Measurements from ENCODE around the gene CHRD. TPM values are rescaled to one million over a fixed set of nuclear protein-coding genes. Genes with fewer than 3 reads are reported as not detected.
"Not testable (repeated sequence)": the region's sequence is repeated elsewhere in the genome, so short reads cannot be mapped to it uniquely, and the experiment has no call there.

CHRD gene
- total and polyA plus RNA-seq, 7 experiments from 2014 or later, result not detected

GRCh38 chr3:184423561-184423960 is 43.7 kb downstream of the CHRD start:
- peaks cover 5 to 24% (median 13%) of the 10 kb centered on the region in 5 donors for H3K27me3 Mint-ChIP-seq
- Histone ChIP-seq H3K27ac (ENCODE audit: low read depth, low read length) (no peak overlapping the region), H3K27me3 (ENCODE audit: control insufficient read depth in 2 of 2, insufficient read depth in 2 of 2, low read length in 2 of 2) (no peaks in the 10 kb centered on the region), H3K9me3 (ENCODE audit: control insufficient read depth in 2 of 3, low read length in 3 of 3) (no peaks in the 10 kb centered on the region), H3K36me3 (ENCODE audit: control insufficient read depth in 2 of 3, insufficient read depth in 3 of 3, low read length in 3 of 3) (no peaks in the 10 kb centered on the region), H3K4me3 (ENCODE audit: low read length) (no peak overlapping the region), H3K4me1 (ENCODE audit: control insufficient read depth in 2 of 2, insufficient read depth in 2 of 2, low read length in 2 of 2) (no peaks in the 10 kb centered on the region)
- POLR2A ChIA-PET, result no interaction called here
- H3K4me1 Mint-ChIP-seq, result no peaks in the 10 kb centered on the region
- intact Hi-C loops (cut with micrococcal nuclease), result no loop called here
- DNase-seq (no peak), ATAC-seq (peak; percentile 29)
- peak overlapping the region in 1 of 9 donors; percentile 16 for H3K27ac Mint-ChIP-seq
- peaks cover 0 to 5% (median 0%) of the 10 kb centered on the region in 5 donors for H3K36me3 Mint-ChIP-seq
- H3K9me3 Mint-ChIP-seq, result peaks cover 0 to 2% (median 0%) of the 10 kb centered on the region in 11 donors
- no peak overlapping the region for H3K4me3 Mint-ChIP-seq
- CTCF ChIA-PET, result interaction anchor here (0.6 to 0.9 kb wide), 3 partner anchors 28 to 120 kb away, joined by 3 to 4 read pairs (median 3); no protein-coding TSS in a partner anchor

- POLR2A ChIA-PET, result no interaction called here
- CTCF ChIA-PET, result interaction anchor here (1.1 to 1.5 kb wide), 2 partner anchors 14 to 87 kb away, joined by 3 to 4 read pairs; no protein-coding TSS in a partner anchor
- Histone ChIP-seq H3K36me3 (ENCODE audit: control insufficient read depth in 2 of 3, insufficient read depth in 3 of 3, low read length in 3 of 3) (no peaks in the 10 kb centered on the region), H3K27ac (ENCODE audit: low read depth, low read length) (no peak overlapping the region), H3K27me3 (ENCODE audit: control insufficient read depth in 2 of 2, insufficient read depth in 2 of 2, low read length in 2 of 2) (no peaks in the 10 kb centered on the region), H3K9me3 (ENCODE audit: control insufficient read depth in 2 of 3, low read length in 3 of 3) (no peaks in the 10 kb centered on the region), H3K4me1 (ENCODE audit: control insufficient read depth in 2 of 2, insufficient read depth in 2 of 2, low read length in 2 of 2) (no peaks in the 10 kb centered on the region), H3K4me3 (ENCODE audit: low read length) (no peak overlapping the region)
- H3K27ac Mint-ChIP-seq, result no peak overlapping the region
- H3K27me3 Mint-ChIP-seq, result peaks cover 5 to 25% (median 10%) of the 10 kb centered on the region in 5 donors
- no peaks in the 10 kb centered on the region for H3K4me1 Mint-ChIP-seq
- ATAC-seq (no peak), DNase-seq (no peak)
- H3K36me3 Mint-ChIP-seq, result peaks cover 0 to 5% (median 0%) of the 10 kb centered on the region in 5 donors
- H3K4me3 Mint-ChIP-seq, result no peak overlapping the region
- intact Hi-C loops (cut with micrococcal nuclease), result no loop called here
- peaks cover 0 to 2% (median 0%) of the 10 kb centered on the region in 11 donors for H3K9me3 Mint-ChIP-seq
Measured at GRCh38 chr3:184426691-184427141, 46.9 kb downstream of the CHRD start.

GRCh38 chr3:184428561-184429175 is 48.8 kb downstream of the CHRD start:
- no peaks in the 10 kb centered on the region for H3K9me3 ChIP-seq (ENCODE audit: control insufficient read depth in 2 of 3, low read length in 3 of 3)
- Mint-ChIP-seq H3K36me3 (no peaks in the 10 kb centered on the region), H3K9me3 (peaks cover 0 to 2% (median 0%) of the 10 kb centered on the region in 11 donors), H3K4me1 (no peaks in the 10 kb centered on the region), H3K27ac (no peak overlapping the region), H3K4me3 (no peak overlapping the region), H3K27me3 (peaks cover 0 to 15% (median 5%) of the 10 kb centered on the region in 5 donors)
- no peaks in the 10 kb centered on the region for H3K36me3 ChIP-seq (ENCODE audit: control insufficient read depth in 2 of 3, insufficient read depth in 3 of 3, low read length in 3 of 3)
- no peak for ATAC-seq
- intact Hi-C loops (cut with micrococcal nuclease), result no loop called here
- CTCF ChIA-PET, result no interaction called here
- no peak for DNase-seq
- POLR2A ChIA-PET, result no interaction called here
- H3K4me1 ChIP-seq (ENCODE audit: control insufficient read depth in 2 of 2, insufficient read depth in 2 of 2, low read length in 2 of 2), result no peaks in the 10 kb centered on the region
- no peak overlapping the region for H3K4me3 ChIP-seq (ENCODE audit: low read length)
- no peak overlapping the region for H3K27ac ChIP-seq (ENCODE audit: low read depth, low read length)
- H3K27me3 ChIP-seq (ENCODE audit: control insufficient read depth in 2 of 2, insufficient read depth in 2 of 2, low read length in 2 of 2), result no peaks in the 10 kb centered on the region

- ChIA-PET CTCF (no interaction called here), POLR2A (interaction anchor here (0.7 kb wide), 1 partner anchor 210 kb away, joined by 6 read pairs; no protein-coding TSS in a partner anchor)
- Histone ChIP-seq H3K36me3 (ENCODE audit: control insufficient read depth in 2 of 3, insufficient read depth in 3 of 3, low read length in 3 of 3) (no peaks in the 10 kb centered on the region), H3K27ac (ENCODE audit: low read depth, low read length) (no peak overlapping the region), H3K27me3 (ENCODE audit: control insufficient read depth in 2 of 2, insufficient read depth in 2 of 2, low read length in 2 of 2) (no peaks in the 10 kb centered on the region), H3K4me1 (ENCODE audit: control insufficient read depth in 2 of 2, insufficient read depth in 2 of 2, low read length in 2 of 2) (no peaks in the 10 kb centered on the region), H3K9me3 (ENCODE audit: control insufficient read depth in 2 of 3, low read length in 3 of 3) (no peaks in the 10 kb centered on the region), H3K4me3 (ENCODE audit: low read length) (no peak overlapping the region)
- no peak for DNase-seq
- Mint-ChIP-seq H3K9me3 (peaks cover 0 to 2% (median 0%) of the 10 kb centered on the region in 11 donors), H3K27ac (no peak overlapping the region), H3K4me1 (no peaks in the 10 kb centered on the region), H3K4me3 (no peak overlapping the region), H3K27me3 (peaks cover 0 to 14% (median 8%) of the 10 kb centered on the region in 5 donors), H3K36me3 (no peaks in the 10 kb centered on the region)
- ATAC-seq, result no peak
- intact Hi-C loops (cut with micrococcal nuclease), result no loop called here
Measured at GRCh38 chr3:184429786-184430185, 49.9 kb downstream of the CHRD start.

- Mint-ChIP-seq H3K9me3 (peaks cover 0 to 2% (median 0%) of the 10 kb centered on the region in 11 donors), H3K27me3 (peaks cover 0 to 10% (median 7%) of the 10 kb centered on the region in 5 donors), H3K4me3 (no peak overlapping the region), H3K4me1 (no peaks in the 10 kb centered on the region), H3K27ac (no peak overlapping the region), H3K36me3 (no peaks in the 10 kb centered on the region)
- no peak for ATAC-seq
- no peak for DNase-seq
- Histone ChIP-seq H3K4me3 (ENCODE audit: low read length) (no peak overlapping the region), H3K4me1 (ENCODE audit: control insufficient read depth in 2 of 2, insufficient read depth in 2 of 2, low read length in 2 of 2) (no peaks in the 10 kb centered on the region), H3K27ac (ENCODE audit: low read depth, low read length) (no peak overlapping the region), H3K36me3 (ENCODE audit: control insufficient read depth in 2 of 3, insufficient read depth in 3 of 3, low read length in 3 of 3) (no peaks in the 10 kb centered on the region), H3K9me3 (ENCODE audit: control insufficient read depth in 2 of 3, low read length in 3 of 3) (no peaks in the 10 kb centered on the region), H3K27me3 (ENCODE audit: control insufficient read depth in 2 of 2, insufficient read depth in 2 of 2, low read length in 2 of 2) (no peaks in the 10 kb centered on the region)
- POLR2A ChIA-PET, result no interaction called here
- CTCF ChIA-PET, result interaction anchor here (0.7 kb wide), 1 partner anchor 135 kb away, joined by 5 read pairs; no protein-coding TSS in a partner anchor
- intact Hi-C loops (cut with micrococcal nuclease), result no loop called here
Measured at GRCh38 chr3:184430940-184431339, 51.1 kb downstream of the CHRD start.

DNA sequence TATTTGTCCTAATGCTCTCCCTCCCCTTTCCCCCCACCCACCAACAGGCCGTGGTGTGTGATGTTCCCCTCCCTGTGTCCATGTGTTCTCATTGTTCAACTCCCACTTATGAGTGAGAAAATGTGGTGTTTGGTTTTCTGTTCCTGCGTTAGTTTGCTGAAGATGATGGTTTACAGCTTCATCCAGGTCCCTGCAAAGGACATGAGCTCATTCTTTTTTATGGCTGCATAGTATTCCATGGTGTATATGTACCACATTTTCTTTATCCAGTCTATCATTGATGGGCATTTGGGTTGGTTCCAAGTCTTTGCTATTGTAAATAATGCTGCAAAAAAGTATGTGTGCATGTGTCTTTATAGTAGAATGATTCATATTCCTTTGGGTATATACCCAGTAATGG is 53.3 kb downstream of the CHRD start:
- POLR2A ChIA-PET; intact Hi-C loops (cut with micrococcal nuclease); H3K36me3 Mint-ChIP-seq; H3K4me1 Mint-ChIP-seq; H3K4me3 Mint-ChIP-seq; H3K9me3 ChIP-seq (ENCODE audit: control insufficient read depth in 2 of 3, low read length in 3 of 3); CTCF ChIA-PET; H3K4me1 ChIP-seq (ENCODE audit: control insufficient read depth in 2 of 2, insufficient read depth in 2 of 2, low read length in 2 of 2); H3K36me3 ChIP-seq (ENCODE audit: control insufficient read depth in 2 of 3, insufficient read depth in 3 of 3, low read length in 3 of 3); H3K27ac Mint-ChIP-seq; ATAC-seq; H3K27me3 ChIP-seq (ENCODE audit: control insufficient read depth in 2 of 2, insufficient read depth in 2 of 2, low read length in 2 of 2); H3K9me3 Mint-ChIP-seq; H3K27ac ChIP-seq (ENCODE audit: low read depth, low read length); DNase-seq; H3K4me3 ChIP-seq (ENCODE audit: low read length): not testable (repeated sequence)
- peaks cover 0 to 17% (median 15%) of the 10 kb centered on the region in 5 donors for H3K27me3 Mint-ChIP-seq

- ChIA-PET CTCF (no interaction called here), POLR2A (no interaction called here)
- DNase-seq, result no peak
- H3K36me3 Mint-ChIP-seq, result peaks cover 0 to 5% (median 0%) of the 10 kb centered on the region in 5 donors
- H3K27me3 ChIP-seq (ENCODE audit: control insufficient read depth in 2 of 2, insufficient read depth in 2 of 2, low read length in 2 of 2), result no peaks in the 10 kb centered on the region
- H3K4me3 Mint-ChIP-seq, result peak overlapping the region in 1 of 10 donors; percentile 29
- H3K27me3 Mint-ChIP-seq, result peaks cover 6 to 19% (median 14%) of the 10 kb centered on the region in 5 donors
- no peak overlapping the region for H3K27ac ChIP-seq (ENCODE audit: low read depth, low read length)
- H3K36me3 ChIP-seq (ENCODE audit: control insufficient read depth in 2 of 3, insufficient read depth in 3 of 3, low read length in 3 of 3), result no peaks in the 10 kb centered on the region
- peaks cover 0 to 8% (median 5%) of the 10 kb centered on the region in 7 donors for H3K4me1 Mint-ChIP-seq
- no peak for ATAC-seq
- intact Hi-C loops (cut with micrococcal nuclease), result no loop called here
- peaks cover 0 to 12% (median 5%) of the 10 kb centered on the region in 11 donors for H3K9me3 Mint-ChIP-seq
- no peak overlapping the region for H3K4me3 ChIP-seq (ENCODE audit: low read length)
- H3K4me1 ChIP-seq (ENCODE audit: control insufficient read depth in 2 of 2, insufficient read depth in 2 of 2, low read length in 2 of 2), result no peaks in the 10 kb centered on the region
- H3K9me3 ChIP-seq (ENCODE audit: control insufficient read depth in 2 of 3, low read length in 3 of 3), result no peaks in the 10 kb centered on the region
- no peak overlapping the region for H3K27ac Mint-ChIP-seq
Measured at GRCh38 chr3:184439096-184439495, 59.2 kb downstream of the CHRD start.
